Measurements from ENCODE around the gene RAB13.

DNA sequence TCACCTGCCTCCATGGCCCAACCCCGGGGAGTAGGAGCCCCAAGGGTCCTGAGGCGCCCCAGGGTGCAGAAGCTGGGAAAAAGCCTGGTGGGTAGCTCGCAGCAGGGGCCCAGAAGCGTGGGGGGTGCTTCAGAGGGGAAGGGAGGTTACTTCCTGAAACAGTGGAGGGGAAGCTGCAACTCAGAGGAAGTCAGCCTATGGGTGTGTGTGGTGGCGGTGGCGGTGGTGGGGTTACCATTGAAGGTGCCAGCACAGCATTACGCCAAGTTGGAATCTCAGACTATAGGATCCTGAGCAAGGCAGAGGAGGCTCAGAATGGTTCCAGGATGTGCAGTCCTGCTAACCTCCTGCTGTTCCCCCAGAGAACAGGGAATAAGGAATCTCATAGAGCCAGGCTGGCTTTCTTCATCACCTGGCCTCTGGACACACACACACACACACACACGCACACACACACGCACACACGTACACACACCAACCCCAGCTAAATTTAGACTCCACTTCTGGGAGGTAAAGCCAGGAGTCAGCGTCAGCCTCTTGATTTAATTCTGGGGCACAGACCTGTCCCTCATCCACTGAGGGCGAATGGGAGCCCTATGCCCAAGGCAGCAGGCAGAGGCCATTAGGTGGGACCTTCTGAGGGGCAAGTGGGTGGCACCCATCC lies 40.9 kb downstream of the RAB13 start:
- TF ChIP-seq, protein P1, sequence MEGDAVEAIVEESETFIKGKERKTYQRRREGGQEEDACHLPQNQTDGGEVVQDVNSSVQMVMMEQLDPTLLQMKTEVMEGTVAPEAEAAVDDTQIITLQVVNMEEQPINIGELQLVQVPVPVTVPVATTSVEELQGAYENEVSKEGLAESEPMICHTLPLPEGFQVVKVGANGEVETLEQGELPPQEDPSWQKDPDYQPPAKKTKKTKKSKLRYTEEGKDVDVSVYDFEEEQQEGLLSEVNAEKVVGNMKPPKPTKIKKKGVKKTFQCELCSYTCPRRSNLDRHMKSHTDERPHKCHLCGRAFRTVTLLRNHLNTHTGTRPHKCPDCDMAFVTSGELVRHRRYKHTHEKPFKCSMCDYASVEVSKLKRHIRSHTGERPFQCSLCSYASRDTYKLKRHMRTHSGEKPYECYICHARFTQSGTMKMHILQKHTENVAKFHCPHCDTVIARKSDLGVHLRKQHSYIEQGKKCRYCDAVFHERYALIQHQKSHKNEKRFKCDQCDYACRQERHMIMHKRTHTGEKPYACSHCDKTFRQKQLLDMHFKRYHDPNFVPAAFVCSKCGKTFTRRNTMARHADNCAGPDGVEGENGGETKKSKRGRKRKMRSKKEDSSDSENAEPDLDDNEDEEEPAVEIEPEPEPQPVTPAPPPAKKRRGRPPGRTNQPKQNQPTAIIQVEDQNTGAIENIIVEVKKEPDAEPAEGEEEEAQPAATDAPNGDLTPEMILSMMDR (IDR thresholded peaks at IDR 0.05; ENCODE audit: poor library complexity), result no peak
- TF ChIP-seq EZH2phosphoT487 (IDR thresholded peaks at IDR 0.05; ENCODE audit: low read depth, severe bottlenecking, unreplicated experiment), result no peak
